Measurements from ENCODE around the gene PCNX4. TPM values are rescaled to one million over a fixed set of nuclear protein-coding genes. Genes with fewer than 3 reads are reported as not detected.

PCNX4 gene
- total RNA-seq, 1 experiment from 2014 or later, result 48.4 TPM

DNA sequence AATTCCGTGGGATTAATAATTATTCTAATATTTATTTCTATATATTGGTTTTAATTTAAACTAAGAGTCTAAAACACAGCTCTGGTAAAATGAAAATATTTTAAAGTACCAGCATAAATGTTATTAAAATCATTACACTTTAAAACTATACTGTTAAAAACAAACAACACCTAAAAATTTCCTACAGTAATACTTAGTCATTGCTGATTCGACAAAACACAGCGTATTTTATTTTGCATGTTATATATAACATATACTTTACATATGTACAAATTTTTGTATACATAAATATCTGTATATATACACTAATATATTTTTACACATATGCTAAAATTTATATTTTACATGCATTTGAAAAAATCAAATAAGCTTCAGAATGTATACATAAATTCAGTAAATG is 6.0 kb upstream of the PCNX4 start:
- Histone ChIP-seq H4K20me1 (ENCODE audit: insufficient read depth) (no peaks in the 10 kb centered on the region), H3K9me3 (ENCODE audit: control insufficient read depth in 1 of 2, insufficient read depth in 1 of 2, low read depth in 1 of 2, low read length in 2 of 2) (no peaks in the 10 kb centered on the region), H3K9ac (ENCODE audit: low read length) (no peak overlapping the region), H3K27me3 (ENCODE audit: insufficient read depth, low read length) (no peaks in the 10 kb centered on the region), H3K4me1 (ENCODE audit: control insufficient read depth in 1 of 2, insufficient read depth in 2 of 2, low read length in 2 of 2) (peaks cover 5% of the 10 kb centered on the region in 2 experiments), H3K4me3 (replicated peaks in 1 of 2; ENCODE audit: low read depth in 1 of 2, low read length in 2 of 2) (no peak overlapping the region), H3K9me2 (ENCODE audit: insufficient read depth) (no peaks in the 10 kb centered on the region), H2AFZ (ENCODE audit: low read depth, low read length, poor library complexity, severe bottlenecking) (no peak overlapping the region), H3K4me2 (ENCODE audit: low read length) (no peak overlapping the region), H3K27ac (ENCODE audit: low read depth, low read length) (no peak overlapping the region), H3K79me2 (ENCODE audit: insufficient read depth, low read length) (no peaks in the 10 kb centered on the region), H3K36me3 (ENCODE audit: control insufficient read depth in 1 of 2, insufficient read depth in 2 of 2, low read length in 2 of 2) (no peaks in the 10 kb centered on the region)
- DNase-seq (ENCODE audit: low read depth, low spot score) (no peak), ATAC-seq (no peak)
- TF ChIP-seq POLR2A (IDR thresholded peaks at IDR 0.05; ENCODE audit: borderline replicate concordance, extremely low read depth, insufficient read depth, insufficient read length) (no peak), RAD21 (IDR thresholded peaks at IDR 0.05; ENCODE audit: low read depth) (no peak), JUND (IDR thresholded peaks at IDR 0.05) (no peak), FOSL1 (IDR thresholded peaks at IDR 0.05; ENCODE audit: low read depth) (no peak), SP1 (IDR thresholded peaks at IDR 0.05; ENCODE audit: low read depth) (no peak), ELF1 (IDR thresholded peaks at IDR 0.05; ENCODE audit: borderline replicate concordance, low read depth) (no peak), CBX3 (IDR thresholded peaks at IDR 0.05; ENCODE audit: low read depth) (no peak), SIN3A (IDR thresholded peaks at IDR 0.05; ENCODE audit: low read depth) (no peak), POLR2AphosphoS5 (IDR thresholded peaks at IDR 0.05; ENCODE audit: low read depth, low read length) (no peak), EGR1 (IDR thresholded peaks at IDR 0.05; ENCODE audit: low read depth) (no peak), TCF7L2 (IDR thresholded peaks at IDR 0.05; ENCODE audit: borderline replicate concordance, extremely low read depth, insufficient read depth, insufficient read length) (no peak), SRF (IDR thresholded peaks at IDR 0.05; ENCODE audit: low read depth) (no peak), ZFX (IDR thresholded peaks at IDR 0.05) (no peak), EZH2phosphoT487 (IDR thresholded peaks at IDR 0.05; ENCODE audit: borderline replicate concordance) (no peak), ZNF274 (IDR thresholded peaks at IDR 0.05; ENCODE audit: low read depth, low read length) (no peak), YY1 (IDR thresholded peaks at IDR 0.05; ENCODE audit: extremely low read depth, insufficient replicate concordance, low read depth, low read length) (no peak)
- TF ChIP-seq, protein P1, sequence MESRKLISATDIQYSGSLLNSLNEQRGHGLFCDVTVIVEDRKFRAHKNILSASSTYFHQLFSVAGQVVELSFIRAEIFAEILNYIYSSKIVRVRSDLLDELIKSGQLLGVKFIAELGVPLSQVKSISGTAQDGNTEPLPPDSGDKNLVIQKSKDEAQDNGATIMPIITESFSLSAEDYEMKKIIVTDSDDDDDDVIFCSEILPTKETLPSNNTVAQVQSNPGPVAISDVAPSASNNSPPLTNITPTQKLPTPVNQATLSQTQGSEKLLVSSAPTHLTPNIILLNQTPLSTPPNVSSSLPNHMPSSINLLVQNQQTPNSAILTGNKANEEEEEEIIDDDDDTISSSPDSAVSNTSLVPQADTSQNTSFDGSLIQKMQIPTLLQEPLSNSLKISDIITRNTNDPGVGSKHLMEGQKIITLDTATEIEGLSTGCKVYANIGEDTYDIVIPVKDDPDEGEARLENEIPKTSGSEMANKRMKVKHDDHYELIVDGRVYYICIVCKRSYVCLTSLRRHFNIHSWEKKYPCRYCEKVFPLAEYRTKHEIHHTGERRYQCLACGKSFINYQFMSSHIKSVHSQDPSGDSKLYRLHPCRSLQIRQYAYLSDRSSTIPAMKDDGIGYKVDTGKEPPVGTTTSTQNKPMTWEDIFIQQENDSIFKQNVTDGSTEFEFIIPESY (IDR thresholded peaks at IDR 0.05; ENCODE audit: extremely low read depth, insufficient replicate concordance, low read length), result no peak
- TF ChIP-seq, protein P2, sequence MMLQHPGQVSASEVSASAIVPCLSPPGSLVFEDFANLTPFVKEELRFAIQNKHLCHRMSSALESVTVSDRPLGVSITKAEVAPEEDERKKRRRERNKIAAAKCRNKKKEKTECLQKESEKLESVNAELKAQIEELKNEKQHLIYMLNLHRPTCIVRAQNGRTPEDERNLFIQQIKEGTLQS (IDR thresholded peaks at IDR 0.05), result no peak
- TF ChIP-seq, protein P3, sequence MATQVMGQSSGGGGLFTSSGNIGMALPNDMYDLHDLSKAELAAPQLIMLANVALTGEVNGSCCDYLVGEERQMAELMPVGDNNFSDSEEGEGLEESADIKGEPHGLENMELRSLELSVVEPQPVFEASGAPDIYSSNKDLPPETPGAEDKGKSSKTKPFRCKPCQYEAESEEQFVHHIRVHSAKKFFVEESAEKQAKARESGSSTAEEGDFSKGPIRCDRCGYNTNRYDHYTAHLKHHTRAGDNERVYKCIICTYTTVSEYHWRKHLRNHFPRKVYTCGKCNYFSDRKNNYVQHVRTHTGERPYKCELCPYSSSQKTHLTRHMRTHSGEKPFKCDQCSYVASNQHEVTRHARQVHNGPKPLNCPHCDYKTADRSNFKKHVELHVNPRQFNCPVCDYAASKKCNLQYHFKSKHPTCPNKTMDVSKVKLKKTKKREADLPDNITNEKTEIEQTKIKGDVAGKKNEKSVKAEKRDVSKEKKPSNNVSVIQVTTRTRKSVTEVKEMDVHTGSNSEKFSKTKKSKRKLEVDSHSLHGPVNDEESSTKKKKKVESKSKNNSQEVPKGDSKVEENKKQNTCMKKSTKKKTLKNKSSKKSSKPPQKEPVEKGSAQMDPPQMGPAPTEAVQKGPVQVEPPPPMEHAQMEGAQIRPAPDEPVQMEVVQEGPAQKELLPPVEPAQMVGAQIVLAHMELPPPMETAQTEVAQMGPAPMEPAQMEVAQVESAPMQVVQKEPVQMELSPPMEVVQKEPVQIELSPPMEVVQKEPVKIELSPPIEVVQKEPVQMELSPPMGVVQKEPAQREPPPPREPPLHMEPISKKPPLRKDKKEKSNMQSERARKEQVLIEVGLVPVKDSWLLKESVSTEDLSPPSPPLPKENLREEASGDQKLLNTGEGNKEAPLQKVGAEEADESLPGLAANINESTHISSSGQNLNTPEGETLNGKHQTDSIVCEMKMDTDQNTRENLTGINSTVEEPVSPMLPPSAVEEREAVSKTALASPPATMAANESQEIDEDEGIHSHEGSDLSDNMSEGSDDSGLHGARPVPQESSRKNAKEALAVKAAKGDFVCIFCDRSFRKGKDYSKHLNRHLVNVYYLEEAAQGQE (IDR thresholded peaks at IDR 0.05; ENCODE audit: low read depth), result no peak
- TF ChIP-seq, protein P4, sequence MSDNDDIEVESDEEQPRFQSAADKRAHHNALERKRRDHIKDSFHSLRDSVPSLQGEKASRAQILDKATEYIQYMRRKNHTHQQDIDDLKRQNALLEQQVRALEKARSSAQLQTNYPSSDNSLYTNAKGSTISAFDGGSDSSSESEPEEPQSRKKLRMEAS (IDR thresholded peaks at IDR 0.05), result no peak
- no TSS peak for BruUV-seq (replicated peaks)
- ChIA-PET POLR2A (no interaction called here), CTCF (no interaction called here), RAD21 (ENCODE audit: low non-redundant PET in 1 of 2, low total read pairs in 2 of 2, uncharacterized antibody in 2 of 2, unreplicated experiment in 2 of 2) (no interaction called here)
- intact Hi-C loops (cut with micrococcal nuclease), result no loop called here

Data from HCT116 (cell line).